ENCODE measurements around the gene LTA4H. TPM values are rescaled to one million over a fixed set of nuclear protein-coding genes. Genes with fewer than 3 reads are reported as not detected.

LTA4H gene
- total RNA-seq, 3 donors from 2014 or later, result 66.5 to 94.5 (median 67.4) TPM

DNA sequence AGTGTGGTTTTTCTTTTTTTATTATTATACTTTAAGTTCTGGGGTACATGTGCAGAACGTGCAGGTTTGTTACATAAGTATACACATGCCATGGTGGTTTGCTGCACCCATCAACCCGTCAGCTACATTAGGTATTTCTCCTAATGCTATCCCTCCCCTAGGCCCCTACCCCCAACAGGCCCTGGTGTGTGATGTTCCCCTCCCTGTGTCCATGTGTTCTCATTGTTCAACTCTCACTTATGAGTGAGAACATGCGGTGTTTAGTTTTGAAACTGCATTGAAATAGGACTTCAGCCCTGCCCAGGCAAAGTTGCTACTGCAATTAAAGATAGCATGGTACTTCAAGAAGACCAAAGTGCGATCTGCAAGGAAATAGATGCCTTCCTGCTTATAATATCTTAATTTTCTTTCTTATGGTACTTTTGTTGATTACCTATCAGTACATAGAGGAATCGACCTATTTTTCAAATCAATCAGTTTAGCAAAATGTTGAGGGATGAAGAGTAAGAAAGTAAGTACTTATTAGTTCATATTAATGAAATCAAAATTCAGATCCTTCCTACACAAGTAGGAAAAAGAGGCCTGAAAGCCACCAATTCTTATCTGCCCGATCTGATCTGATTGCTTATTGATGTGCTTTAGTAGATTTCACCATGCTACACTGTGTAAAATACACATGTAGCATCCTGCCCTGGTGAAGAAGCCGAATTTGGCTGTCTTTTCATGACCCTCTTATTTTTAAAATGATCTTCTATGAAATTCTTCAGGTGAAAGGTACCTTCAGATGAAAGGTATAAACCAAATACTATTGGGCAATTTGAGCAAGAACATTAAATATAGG lies 1.6 kb downstream of the LTA4H start:
- no peaks in the 10 kb centered on the region for H3K9me3 ChIP-seq
- H3K36me3 ChIP-seq, result no peaks in the 10 kb centered on the region
- no peak for DNase-seq (ENCODE audit: low spot score in 2 of 2)
- intact Hi-C loops (cut with DNase I; ENCODE audit: low total_unique reads), result no loop called here
- H3K4me1 ChIP-seq, result no peaks in the 10 kb centered on the region
- peak overlapping the region in 2 of 3 donors; percentile 68 to 85 for H3K4me3 ChIP-seq
- TF ChIP-seq, protein P1, sequence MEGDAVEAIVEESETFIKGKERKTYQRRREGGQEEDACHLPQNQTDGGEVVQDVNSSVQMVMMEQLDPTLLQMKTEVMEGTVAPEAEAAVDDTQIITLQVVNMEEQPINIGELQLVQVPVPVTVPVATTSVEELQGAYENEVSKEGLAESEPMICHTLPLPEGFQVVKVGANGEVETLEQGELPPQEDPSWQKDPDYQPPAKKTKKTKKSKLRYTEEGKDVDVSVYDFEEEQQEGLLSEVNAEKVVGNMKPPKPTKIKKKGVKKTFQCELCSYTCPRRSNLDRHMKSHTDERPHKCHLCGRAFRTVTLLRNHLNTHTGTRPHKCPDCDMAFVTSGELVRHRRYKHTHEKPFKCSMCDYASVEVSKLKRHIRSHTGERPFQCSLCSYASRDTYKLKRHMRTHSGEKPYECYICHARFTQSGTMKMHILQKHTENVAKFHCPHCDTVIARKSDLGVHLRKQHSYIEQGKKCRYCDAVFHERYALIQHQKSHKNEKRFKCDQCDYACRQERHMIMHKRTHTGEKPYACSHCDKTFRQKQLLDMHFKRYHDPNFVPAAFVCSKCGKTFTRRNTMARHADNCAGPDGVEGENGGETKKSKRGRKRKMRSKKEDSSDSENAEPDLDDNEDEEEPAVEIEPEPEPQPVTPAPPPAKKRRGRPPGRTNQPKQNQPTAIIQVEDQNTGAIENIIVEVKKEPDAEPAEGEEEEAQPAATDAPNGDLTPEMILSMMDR (IDR thresholded peaks at IDR 0.05), result no peak
- TF ChIP-seq POLR2A (IDR thresholded peaks at IDR 0.05), result no peak
- no peak for TF ChIP-seq POLR2AphosphoS5 (IDR thresholded peaks at IDR 0.05)
- H3K27me3 ChIP-seq, result no peaks in the 10 kb centered on the region
- peak overlapping the region in 1 of 2 donors; percentile 80 for H3K27ac ChIP-seq

DNA sequence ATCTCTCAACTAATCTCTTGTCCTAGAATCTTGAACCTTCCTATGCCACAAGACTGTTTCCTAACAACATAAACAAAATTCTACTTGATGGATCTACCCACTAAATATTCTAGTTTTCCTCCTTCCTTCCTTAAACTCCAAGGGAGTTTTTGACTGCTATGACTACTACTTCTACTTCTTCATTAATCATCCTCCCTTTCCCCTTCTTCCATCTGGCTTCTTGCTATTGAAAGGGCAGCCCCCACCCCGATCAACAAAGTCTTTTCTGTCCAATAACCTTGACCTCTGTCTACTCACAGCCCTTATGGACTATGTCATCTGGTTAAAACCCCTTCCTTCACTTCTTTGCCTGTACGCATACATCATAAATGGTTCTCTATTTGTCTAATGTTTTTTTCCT lies 5.6 kb downstream of the LTA4H start:
- no peaks in the 10 kb centered on the region for H3K9me3 ChIP-seq
- no peak overlapping the region for H3K27ac ChIP-seq
- intact Hi-C loops (cut with DNase I; ENCODE audit: low total_unique reads), result no loop called here
- H3K27me3 ChIP-seq, result no peaks in the 10 kb centered on the region
- no peak overlapping the region for H3K4me3 ChIP-seq
- no peak for DNase-seq (ENCODE audit: low spot score in 2 of 2)
- H3K4me1 ChIP-seq, result no peaks in the 10 kb centered on the region
- H3K36me3 ChIP-seq, result no peaks in the 10 kb centered on the region
- TF ChIP-seq POLR2AphosphoS5 (IDR thresholded peaks at IDR 0.05), result no peak
- TF ChIP-seq, protein P1 (IDR thresholded peaks at IDR 0.05), result no peak

DNA sequence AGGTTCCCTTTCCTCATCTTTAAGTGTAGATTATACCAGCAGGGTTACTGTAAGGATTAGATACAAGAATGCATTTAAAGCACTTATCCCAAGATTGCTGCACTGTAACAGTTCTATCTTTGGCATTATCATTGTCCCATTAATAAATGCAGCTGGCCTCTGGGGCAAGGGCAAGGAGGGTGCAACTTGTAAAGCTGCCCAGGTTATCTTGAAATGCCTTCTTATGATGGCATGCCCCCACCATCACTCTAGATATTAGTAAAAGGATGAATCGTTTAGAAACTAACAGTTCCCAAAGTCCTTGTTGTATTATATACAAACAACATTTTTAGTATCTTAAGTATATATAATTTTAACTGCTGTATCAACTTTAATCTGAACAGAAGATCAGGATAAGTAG lies 6.8 kb downstream of the LTA4H start:
- Histone ChIP-seq H3K27me3 (no peaks in the 10 kb centered on the region), H3K27ac (no peak overlapping the region), H3K9me3 (no peaks in the 10 kb centered on the region), H3K4me3 (no peak overlapping the region), H3K36me3 (no peaks in the 10 kb centered on the region), H3K4me1 (no peaks in the 10 kb centered on the region)
- no peak for DNase-seq (ENCODE audit: low spot score in 2 of 2)
- intact Hi-C loops (cut with DNase I; ENCODE audit: low total_unique reads), result no loop called here
- TF ChIP-seq, protein P1 (IDR thresholded peaks at IDR 0.05), result no peak
- TF ChIP-seq POLR2A (IDR thresholded peaks at IDR 0.05) (no peak), POLR2AphosphoS5 (IDR thresholded peaks at IDR 0.05) (no peak)

DNA sequence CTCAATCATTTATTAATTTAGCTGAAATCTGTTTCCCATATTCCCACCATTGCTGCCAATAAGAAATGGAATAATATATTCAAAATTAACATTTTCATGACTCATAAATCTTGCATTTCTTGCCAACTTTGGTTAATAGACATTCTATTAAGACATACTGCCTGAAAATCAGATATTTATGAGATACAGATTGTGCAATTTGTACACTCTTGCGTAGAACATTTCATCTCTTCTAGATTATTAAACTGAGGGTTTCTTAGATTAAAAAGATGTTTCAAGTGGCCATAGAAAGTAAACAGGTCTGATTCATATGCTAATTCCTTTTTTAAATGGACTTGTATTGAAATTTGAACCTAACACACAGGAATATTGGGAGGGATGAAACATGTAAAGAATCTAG lies 9.1 kb downstream of the LTA4H start:
- no peaks in the 10 kb centered on the region for H3K27me3 ChIP-seq
- H3K27ac ChIP-seq, result no peak overlapping the region
- DNase-seq (ENCODE audit: low spot score in 2 of 2), result no peak
- no peaks in the 10 kb centered on the region for H3K4me1 ChIP-seq
- no peak overlapping the region for H3K4me3 ChIP-seq
- intact Hi-C loops (cut with DNase I; ENCODE audit: low total_unique reads), result no loop called here
- no peaks in the 10 kb centered on the region for H3K9me3 ChIP-seq
- TF ChIP-seq, protein P1 (IDR thresholded peaks at IDR 0.05), result no peak
- TF ChIP-seq POLR2A (IDR thresholded peaks at IDR 0.05), result no peak
- no peak for TF ChIP-seq POLR2AphosphoS5 (IDR thresholded peaks at IDR 0.05)
- peaks cover 5% of the 10 kb centered on the region for H3K36me3 ChIP-seq

DNA sequence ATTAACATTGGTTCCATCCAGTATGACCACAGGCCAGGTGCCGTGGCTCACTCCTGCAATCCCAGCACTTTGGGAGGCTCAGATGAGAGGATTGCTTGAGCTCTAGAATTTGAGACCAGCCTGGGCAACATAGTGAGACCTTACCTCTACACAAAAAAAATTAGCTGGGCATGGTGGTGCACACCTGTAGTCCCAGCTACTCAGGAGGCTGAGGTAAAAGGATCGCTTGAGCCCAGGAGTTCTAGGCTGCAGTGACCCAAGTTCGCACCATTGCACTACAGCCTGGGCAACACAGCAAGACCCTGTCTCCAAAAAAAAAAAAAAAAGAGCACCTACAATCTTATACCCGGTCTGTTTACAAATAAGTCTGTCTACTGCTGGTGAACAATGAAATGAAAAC lies 9.9 kb downstream of the LTA4H start:
- Histone ChIP-seq H3K4me1 (no peaks in the 10 kb centered on the region), H3K36me3 (peaks cover 5% of the 10 kb centered on the region), H3K4me3 (no peak overlapping the region), H3K9me3 (no peaks in the 10 kb centered on the region), H3K27ac (no peak overlapping the region), H3K27me3 (no peaks in the 10 kb centered on the region)
- intact Hi-C loops (cut with DNase I; ENCODE audit: low total_unique reads), result no loop called here
- TF ChIP-seq POLR2AphosphoS5 (IDR thresholded peaks at IDR 0.05) (no peak), POLR2A (IDR thresholded peaks at IDR 0.05) (no peak)
- DNase-seq (ENCODE audit: low spot score in 2 of 2), result no peak
